H1 (cell line): ENCODE results near the gene BICDL1. TPM values are rescaled to one million over a fixed set of nuclear protein-coding genes. Genes with fewer than 3 reads are reported as not detected.

Experiments
- CTCF ChIA-PET: fragments of 300-600 bp; sonication (Branson Sonifier 250); formaldehyde crosslinking; loops from one replicate; lab custom pipeline; 2021; ENCODE audit not compliant: partially characterized antibody; lab: Charles Lee
- POLR2A ChIA-PET: fragments of 300-600 bp; sonication (Branson Sonifier 250); formaldehyde crosslinking; loops from one replicate; lab custom pipeline; 2021; ENCODE audit warnings: inconsistent platforms; ENCODE audit not compliant: partially characterized antibody; lab: Charles Lee
- DNase-seq, 2 experiments: peaks; one replicate each; pipeline versions ENCODE4 v3.0.0 to v3.0.0-alpha.2; 2010 to 2022; ENCODE audit warnings: low spot score in 2 of 2, low read depth in 1 of 2, mixed read lengths in 1 of 2
- FAIRE-seq: peaks from 2 replicates; lab custom pipeline; 2011; peaks lifted over from hg19 to GRCh38; lab: Jason Lieb, UNC
- H2AFZ ChIP-seq: 2 replicates; pipeline ENCODE4 v1.8.1; 2012; ENCODE audit warnings: low read length, inconsistent platforms
- H2AK5ac ChIP-seq: 2 replicates; pipeline ENCODE4 v1.6.1; 2013; ENCODE audit warnings: low read depth, low read length
- H2BK120ac ChIP-seq: replicated peaks from 2 replicates; pipeline ENCODE3; 2013; ENCODE audit warnings: low read depth, low read length, inconsistent platforms
- H2BK12ac ChIP-seq: 2 replicates; pipeline ENCODE4 v1.6.1; 2013; ENCODE audit warnings: low read depth, low read length
- H2BK15ac ChIP-seq: 2 replicates; pipeline ENCODE4 v1.6.1; 2013; ENCODE audit warnings: low read length
- H2BK20ac ChIP-seq: 2 replicates; pipeline ENCODE4 v1.6.1; 2013; ENCODE audit warnings: low read length
- H2BK5ac ChIP-seq: 2 replicates; pipeline ENCODE4 v1.6.1; 2013; ENCODE audit warnings: low read depth, low read length
- H3K14ac ChIP-seq: 2 replicates; pipeline ENCODE4 v1.6.1; 2013; ENCODE audit warnings: inconsistent platforms; ENCODE audit not compliant: insufficient read length
- H3K18ac ChIP-seq: 2 replicates; pipeline ENCODE4 v1.6.1; 2013; ENCODE audit warnings: low read length; ENCODE audit errors: extremely low read depth
- H3K23ac ChIP-seq: 2 replicates; pipeline ENCODE4 v1.6.1; 2013; ENCODE audit warnings: inconsistent platforms; ENCODE audit not compliant: insufficient read length
- H3K23me2 ChIP-seq: 2 replicates; pipeline ENCODE4 v1.6.1; 2013; ENCODE audit warnings: low read depth, low read length
- H3K27ac ChIP-seq: 2 replicates; pipeline ENCODE4 v1.6.1; 2011; ENCODE audit warnings: low read depth, low read length, inconsistent platforms
- H3K27me3 ChIP-seq, 4 experiments: replicated peaks in 1 of 4; 1 replicate in 1 of 4; 2 replicates in 3 of 4; pipeline versions ENCODE4 v1.6.1 to v1.8.1; 2011 to 2013; ENCODE audit warnings: low read length in 3 of 4, mild to moderate bottlenecking in 3 of 4, inconsistent platforms in 2 of 4, mixed read lengths in 2 of 4, moderate library complexity in 1 of 4; ENCODE audit not compliant: control insufficient read depth in 3 of 4, insufficient read depth in 3 of 4; ENCODE audit errors: extremely low read depth in 1 of 4
- H3K36me3 ChIP-seq, 4 experiments: 2 replicates each; pipeline versions ENCODE4 v1.6.1 to v1.8.1; 2011 to 2013; ENCODE audit warnings: mild to moderate bottlenecking in 4 of 4, low read length in 3 of 4, moderate library complexity in 2 of 4, control low read depth in 1 of 4, inconsistent platforms in 1 of 4; ENCODE audit not compliant: insufficient read depth in 4 of 4, control insufficient read depth in 2 of 4
- H3K4ac ChIP-seq: replicated peaks from 2 replicates; pipeline ENCODE3; 2013; ENCODE audit warnings: low read length, low read depth, mixed read lengths, inconsistent platforms; ENCODE audit not compliant: insufficient read length
- H3K4me1 ChIP-seq, 4 experiments: replicated peaks in 1 of 4; 1 replicate in 1 of 4; 2 replicates in 3 of 4; pipeline versions ENCODE4 v1.6.1 to v1.8.1; 2011 to 2013; ENCODE audit warnings: low read length in 3 of 4, inconsistent platforms in 2 of 4, mixed read lengths in 1 of 4; ENCODE audit not compliant: insufficient read depth in 4 of 4, control insufficient read depth in 3 of 4
- H3K4me2 ChIP-seq, 2 experiments: 2 replicates each; pipeline versions ENCODE4 v1.6.1 to v1.8.1; 2011 to 2013; ENCODE audit warnings: low read depth in 2 of 2, low read length in 2 of 2, control low read depth in 1 of 2, inconsistent platforms in 1 of 2, mild to moderate bottlenecking in 1 of 2; ENCODE audit not compliant: insufficient read depth in 1 of 2
- H3K4me3 ChIP-seq, 4 experiments: fragments of 200-600, 300-600 bp in 1 of 4; sonication (generic), shearing (Covaris generic), sonication (Bioruptor Twin) in 1 of 4; 2 replicates each; pipeline versions ENCODE4 v1.5.1 to v1.8.1; 2011 to 2016; ENCODE audit warnings: low read length in 4 of 4, low read depth in 3 of 4, control low read depth in 2 of 4, inconsistent platforms in 2 of 4, mild to moderate bottlenecking in 2 of 4, mixed read lengths in 1 of 4, moderate library complexity in 1 of 4; ENCODE audit not compliant: insufficient read depth in 2 of 4; ENCODE audit errors: extremely low read depth in 1 of 4
- H3K56ac ChIP-seq: replicated peaks from 2 replicates; pipeline ENCODE3; 2013; ENCODE audit warnings: low read depth, mild to moderate bottlenecking, mixed read lengths, low read length, inconsistent platforms; ENCODE audit not compliant: insufficient read length
- H3K79me1 ChIP-seq: 2 replicates; pipeline ENCODE4 v1.6.1; 2013; ENCODE audit warnings: low read depth, low read length, control low read depth
- H3K79me2 ChIP-seq, 2 experiments: 2 replicates each; pipeline versions ENCODE4 v1.6.1 to v1.8.1; 2012 to 2013; ENCODE audit warnings: low read length in 2 of 2, mild to moderate bottlenecking in 2 of 2, inconsistent platforms in 1 of 2; ENCODE audit not compliant: insufficient read depth in 2 of 2, control insufficient read depth in 1 of 2
- H3K9ac ChIP-seq, 4 experiments: replicated peaks in 1 of 4; 1 replicate in 1 of 4; 2 replicates in 3 of 4; pipeline versions ENCODE4 v1.6.1 to v1.8.1; 2011 to 2013; ENCODE audit warnings: low read depth in 3 of 4, low read length in 3 of 4, control low read depth in 2 of 4, mild to moderate bottlenecking in 2 of 4, moderate library complexity in 2 of 4, inconsistent platforms in 1 of 4; ENCODE audit errors: extremely low read depth in 1 of 4
- H3K9me3 ChIP-seq, 2 experiments: 2 replicates each; pipeline versions ENCODE4 v1.6.1 to v1.8.1; 2012 to 2013; ENCODE audit warnings: mild to moderate bottlenecking in 2 of 2, moderate library complexity in 2 of 2, control low read depth in 1 of 2, inconsistent platforms in 1 of 2, low read depth in 1 of 2, low read length in 1 of 2, mixed read lengths in 1 of 2; ENCODE audit not compliant: insufficient read depth in 2 of 2
- H4K20me1 ChIP-seq, 2 experiments: replicated peaks in 1 of 2; 2 replicates each; pipeline versions ENCODE3 to v1.8.1; 2011 to 2013; ENCODE audit warnings: inconsistent platforms in 2 of 2, low read length in 2 of 2, mild to moderate bottlenecking in 1 of 2; ENCODE audit not compliant: insufficient read depth in 2 of 2, control insufficient read depth in 1 of 2
- H4K5ac ChIP-seq: 2 replicates; pipeline ENCODE4 v1.6.1; 2013; ENCODE audit warnings: low read length, low read depth, mixed read lengths, inconsistent platforms; ENCODE audit not compliant: insufficient read length
- H4K8ac ChIP-seq: 2 replicates; pipeline ENCODE4 v1.8.0; 2013; ENCODE audit warnings: mild to moderate bottlenecking, moderate library complexity, low read length, inconsistent platforms; ENCODE audit not compliant: insufficient read depth; ENCODE audit errors: extremely low read depth
- H4K91ac ChIP-seq: replicated peaks from 2 replicates; pipeline ENCODE3; 2013; ENCODE audit warnings: low read length, mixed read lengths, inconsistent platforms; ENCODE audit not compliant: insufficient read length
- HDAC2 ChIP-seq, 2 experiments: fragments of 300-600 bp in 1 of 2; sonication (generic) in 1 of 2; IDR thresholded peaks; 2 replicates each; pipeline ENCODE4 v1.6.1; 2011 to 2012; ENCODE audit warnings: low read depth in 2 of 2, low read length in 2 of 2, mild to moderate bottlenecking in 2 of 2, moderate library complexity in 2 of 2, borderline replicate concordance in 1 of 2, inconsistent platforms in 1 of 2
- TAF1 ChIP-seq: IDR thresholded peaks from 2 replicates; pipeline ENCODE4 v1.6.1; 2011; ENCODE audit warnings: mild to moderate bottlenecking, low read depth, low read length
- WGBS, 2 experiments: shearing (Covaris generic) in 1 of 2; methylation state at CpG; one replicate each; pipeline versions ENCODE4 v1.1.6 to v1.1.7; 2013 to 2015; ENCODE audit warnings: low lambda C conversion rate in 2 of 2, mixed read lengths in 2 of 2, inconsistent platforms in 1 of 2, low coverage in 1 of 2, missing lambda C conversion rate in 1 of 2; ENCODE audit not compliant: insufficient replicate concordance in 2 of 2, insufficient coverage in 1 of 2, insufficient read length in 1 of 2; ENCODE audit errors: extremely low coverage in 1 of 2, missing lambda C conversion rate in 1 of 2; 5-methylcytosine and 5-hydroxymethylcytosine counted together
- polyA plus RNA-seq, 7 experiments: library from polyadenylated mRNA; depleted of rRNA in 3 of 7; stranded (reverse) in 5 of 7; unstranded in 2 of 7; fragments of >200 nt in 5 of 7; fragments of 200-250 nt in 2 of 7; gene quantifications; 1 replicate in 5 of 7; 2 replicates in 1 of 7; 4 replicates in 1 of 7; pipeline versions ENCODE4 v1.2.1 to v1.2.3, GENCODE V29; 2011 to 2013; ENCODE audit warnings: missing spikeins in 2 of 7, mixed read lengths in 2 of 7
- total RNA-seq: library from RNA; stranded (reverse); fragmentation: NEBNext Ultra II Directional; extraction: Animal tissue kit (Norgen Biotek cat#: 25700); gene quantifications from 2 replicates; pipeline ENCODE4 v1.2.1, GENCODE V29; 2021

Gene BICDL1
- total and polyA plus RNA-seq, 2 of the 8 experiments (the other 6 are each of a cell fraction or from before 2014, with no cell fraction given): 17.2 to 25.9 TPM

DNA sequence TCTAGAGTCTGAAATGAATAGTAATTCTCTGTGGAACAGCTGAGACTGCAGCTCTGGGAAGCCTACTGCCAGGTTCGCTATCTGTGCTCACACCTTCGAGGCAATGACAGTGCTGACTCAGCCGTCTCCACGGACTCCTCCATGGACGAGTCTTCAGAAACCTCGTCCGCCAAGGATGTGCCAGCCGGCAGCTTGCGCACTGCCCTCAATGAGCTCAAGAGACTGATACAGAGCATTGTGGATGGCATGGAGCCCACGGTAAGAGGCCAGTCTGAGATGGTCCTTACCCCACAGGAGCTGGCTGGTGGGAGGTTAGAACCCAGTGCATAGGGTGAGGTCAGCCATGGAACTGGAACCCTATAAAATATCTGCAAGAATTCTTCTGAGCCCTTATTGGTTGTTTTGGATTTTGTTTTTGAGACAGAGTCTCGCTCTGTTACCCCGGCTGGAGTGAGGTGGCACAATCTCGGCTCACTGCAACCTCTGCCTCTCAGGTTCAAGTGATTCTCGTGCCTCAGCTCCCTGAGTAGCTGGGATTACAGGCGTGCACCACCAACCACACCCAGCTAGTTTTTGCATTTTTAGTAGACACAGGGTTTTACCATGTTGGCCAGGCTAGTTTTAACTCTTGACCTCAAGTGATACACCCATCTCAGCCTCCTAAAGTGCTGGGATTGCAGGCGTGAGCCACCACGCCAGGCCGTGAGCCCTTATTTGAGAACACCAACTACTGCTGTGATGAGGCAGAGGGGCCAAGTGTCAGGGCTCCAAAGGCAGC, 83.6 kb downstream of the BICDL1 start:
- no peaks in the 10 kb centered on the region for H3K27me3 ChIP-seq
- WGBS, 2 experiments: 96% methylated on average over 18 of the region's 18 CpGs; no CpG with 5 or more reads in 1 of the 2 experiments
- CTCF ChIA-PET: interaction anchor here (0.8 to 3.0 kb wide), 5 partner anchors 10 to 72 kb away, joined by 3 to 13 read pairs (median 4); no protein-coding TSS in a partner anchor

More for the DNA sequence above, 83.6 kb downstream of the BICDL1 start:
- H3K4me2 ChIP-seq: no peak overlapping the region
- no peak overlapping the region for H2BK15ac ChIP-seq
- H3K18ac ChIP-seq: no peak overlapping the region
- no peaks in the 10 kb centered on the region for H3K9me3 ChIP-seq
- no peak overlapping the region for H2BK5ac ChIP-seq
- no peak overlapping the region for H2BK20ac ChIP-seq
- no peak overlapping the region for H3K27ac ChIP-seq
- H2BK12ac ChIP-seq: no peak overlapping the region
- no peak overlapping the region for H3K56ac ChIP-seq
- no peak overlapping the region for H4K91ac ChIP-seq
- H4K5ac ChIP-seq: no peak overlapping the region
- DNase-seq (no peak), FAIRE-seq (no peak)
- H3K4me3 ChIP-seq: no peak overlapping the region
- POLR2A ChIA-PET: interaction anchor here (0.8 to 1.3 kb wide), 3 partner anchors 8 to 22 kb away, joined by 3 to 5 read pairs (median 4); no protein-coding TSS in a partner anchor
- no peak overlapping the region for H2AK5ac ChIP-seq
- H3K79me2 ChIP-seq: no peaks in the 10 kb centered on the region
- no peaks in the 10 kb centered on the region; a peak in 1 of 8 replicates for H3K36me3 ChIP-seq
- no peak overlapping the region for H3K4ac ChIP-seq
- no peaks in the 10 kb centered on the region for H3K23me2 ChIP-seq
- H2AFZ ChIP-seq: no peak overlapping the region
- H3K23ac ChIP-seq: no peak overlapping the region
- no peaks in the 10 kb centered on the region for H3K79me1 ChIP-seq
- H3K4me1 ChIP-seq: no peaks in the 10 kb centered on the region
- H4K8ac ChIP-seq: no peak overlapping the region
- no peak overlapping the region for H3K14ac ChIP-seq
- no peak overlapping the region for H2BK120ac ChIP-seq
- no peak for TF ChIP-seq HDAC2 (IDR thresholded peaks at IDR 0.05; ENCODE audit: borderline replicate concordance in 1 of 2, low read depth in 2 of 2, low read length in 2 of 2)
- TF ChIP-seq TAF1: no peak
- peaks cover 0 to 2% of the 10 kb centered on the region in 2 experiments for H4K20me1 ChIP-seq
- no peak overlapping the region for H3K9ac ChIP-seq
